CD4-positive, alpha-beta T cell treated with Interleukin-17A for 1 hour (primary cell): ENCODE results near the gene CDR2.
A peak's percentile ranks its signal among the peaks of the same experiment; 100 is the strongest.
"Not testable (repeated sequence)": the region's sequence is repeated elsewhere in the genome, so short reads cannot be mapped to it uniquely, and the experiment has no call there.

Source experiments
- DNase-seq: peaks from one replicate; pipeline ENCODE4 v3.0.0-alpha.2; 2020

CDR2 gene

GRCh38 chr16:22374311-22375116 is at the start of gene CDR2:
Gene CDR2 (minus strand): TSS chr16:22374619. CDS start chr16:22374309, 310 bp downstream.
- DNase-seq, result peak; percentile 99

GRCh38 chr16:22423716-22424115 is 49.3 kb upstream of the CDR2 start:
- no peak for DNase-seq

GRCh38 chr16:22421136-22421535 is 46.7 kb upstream of the CDR2 start:
- DNase-seq, result no peak

GRCh38 chr16:22420606-22421135 is 46.3 kb upstream of the CDR2 start:
- DNase-seq, result no peak

GRCh38 chr16:22419908-22420307 is 45.5 kb upstream of the CDR2 start:
- no peak for DNase-seq

GRCh38 chr16:22418826-22419225 is 44.4 kb upstream of the CDR2 start:
- DNase-seq, result no peak

- DNase-seq, result not testable (repeated sequence)
These were observed 43.4 kb upstream of the CDR2 start for GRCh38 chr16:22417798-22418197.

- no peak for DNase-seq
These were observed 42.6 kb upstream of the CDR2 start for GRCh38 chr16:22417019-22417418.

- DNase-seq, result no peak
These were observed 39.4 kb upstream of the CDR2 start for GRCh38 chr16:22413819-22414218.

GRCh38 chr16:22407486-22407885 is 33.1 kb upstream of the CDR2 start:
- DNase-seq, result no peak

- no peak for DNase-seq
These were observed 27.8 kb upstream of the CDR2 start for GRCh38 chr16:22402191-22402590.

- DNase-seq, result no peak
These were observed 26.5 kb upstream of the CDR2 start for GRCh38 chr16:22400900-22401299.

GRCh38 chr16:22397931-22398330 is 23.5 kb upstream of the CDR2 start:
- DNase-seq, result no peak

GRCh38 chr16:22397464-22397863 is 23.0 kb upstream of the CDR2 start:
- DNase-seq, result no peak

GRCh38 chr16:22395960-22396359 is 21.5 kb upstream of the CDR2 start:
- DNase-seq, result no peak

GRCh38 chr16:22394121-22394520 is 19.7 kb upstream of the CDR2 start:
- no peak for DNase-seq

GRCh38 chr16:22388101-22388644 is 13.8 kb upstream of the CDR2 start:
- no peak for DNase-seq

GRCh38 chr16:22386976-22387375 is 12.6 kb upstream of the CDR2 start:
- DNase-seq, result no peak

- no peak for DNase-seq
These were observed 10.8 kb upstream of the CDR2 start for GRCh38 chr16:22385196-22385595.

GRCh38 chr16:22383827-22384226 is 9.4 kb upstream of the CDR2 start:
- DNase-seq, result no peak

GRCh38 chr16:22381392-22381791 is 7.0 kb upstream of the CDR2 start:
- peak; percentile 22 for DNase-seq

GRCh38 chr16:22380529-22380928 is 6.1 kb upstream of the CDR2 start:
- no peak for DNase-seq

GRCh38 chr16:22379656-22380055 is 5.2 kb upstream of the CDR2 start:
- DNase-seq, result no peak

- no peak for DNase-seq
These were observed 1.7 kb upstream of the CDR2 start for GRCh38 chr16:22375963-22376640.
